ENCODE data around the gene TOGARAM2.

Gene TOGARAM2

GRCh38 chr2:28956415-28956826 lies 24.7 kb upstream of the TOGARAM2 start:
- H3K4me3 ChIP-seq (ENCODE audit: low read depth in 1 of 2, low read length in 2 of 2), result no peak overlapping the region

GRCh38 chr2:28956890-28957289 lies 24.2 kb upstream of the TOGARAM2 start:
- no peak overlapping the region for H3K9ac ChIP-seq (ENCODE audit: low read length)
- H3K27me3 ChIP-seq (ENCODE audit: control insufficient read depth in 1 of 2, insufficient read depth in 2 of 2, low read length in 2 of 2), result no peaks in the 10 kb centered on the region
- no peaks in the 10 kb centered on the region for H3K9me3 ChIP-seq (ENCODE audit: low read length)
- H3K27ac ChIP-seq (ENCODE audit: low read depth, low read length), result no peak overlapping the region
- H3K36me3 ChIP-seq (ENCODE audit: insufficient read depth, low read length), result no peaks in the 10 kb centered on the region
- H3K4me3 ChIP-seq (ENCODE audit: low read depth in 1 of 2, low read length in 2 of 2), result no peak overlapping the region
- H3K4me1 ChIP-seq (ENCODE audit: insufficient read depth, low read length), result peaks cover 3% of the 10 kb centered on the region

More at GRCh38 chr2:28956415-28956826, 24.7 kb upstream of the TOGARAM2 start:
- H3K27me3 ChIP-seq (ENCODE audit: control insufficient read depth in 1 of 2, insufficient read depth in 2 of 2, low read length in 2 of 2), result no peaks in the 10 kb centered on the region
- H3K9ac ChIP-seq (ENCODE audit: low read length), result no peak overlapping the region
- no peaks in the 10 kb centered on the region for H3K9me3 ChIP-seq (ENCODE audit: low read length)
- no peak overlapping the region for H3K27ac ChIP-seq (ENCODE audit: low read depth, low read length)
- no peaks in the 10 kb centered on the region for H3K36me3 ChIP-seq (ENCODE audit: insufficient read depth, low read length)
- H3K4me1 ChIP-seq (ENCODE audit: insufficient read depth, low read length), result peaks cover 3% of the 10 kb centered on the region

GRCh38 chr2:28958689-28959088 lies 22.4 kb upstream of the TOGARAM2 start:
- Histone ChIP-seq H3K9ac (ENCODE audit: low read length) (no peak overlapping the region), H3K4me3 (ENCODE audit: low read depth in 1 of 2, low read length in 2 of 2) (peak overlapping the region in 1 of 2 donors; percentile 39), H3K27me3 (ENCODE audit: control insufficient read depth in 1 of 2, insufficient read depth in 2 of 2, low read length in 2 of 2) (no peaks in the 10 kb centered on the region), H3K4me1 (ENCODE audit: insufficient read depth, low read length) (peaks cover 3% of the 10 kb centered on the region), H3K36me3 (ENCODE audit: insufficient read depth, low read length) (no peaks in the 10 kb centered on the region), H3K9me3 (ENCODE audit: low read length) (no peaks in the 10 kb centered on the region), H3K27ac (ENCODE audit: low read depth, low read length) (no peak overlapping the region)

- no peak overlapping the region for H3K9ac ChIP-seq (ENCODE audit: low read length)
- H3K4me3 ChIP-seq (ENCODE audit: low read depth in 1 of 2, low read length in 2 of 2), result no peak overlapping the region
- H3K36me3 ChIP-seq (ENCODE audit: insufficient read depth, low read length), result no peaks in the 10 kb centered on the region
- H3K27ac ChIP-seq (ENCODE audit: low read depth, low read length), result no peak overlapping the region
- no peaks in the 10 kb centered on the region for H3K9me3 ChIP-seq (ENCODE audit: low read length)
- H3K4me1 ChIP-seq (ENCODE audit: insufficient read depth, low read length), result peaks cover 3% of the 10 kb centered on the region
- no peaks in the 10 kb centered on the region for H3K27me3 ChIP-seq (ENCODE audit: control insufficient read depth in 1 of 2, insufficient read depth in 2 of 2, low read length in 2 of 2)
These were observed 20.7 kb upstream of the TOGARAM2 start for GRCh38 chr2:28960401-28960800.

GRCh38 chr2:28962505-28962904 lies 18.6 kb upstream of the TOGARAM2 start:
- H3K27me3 ChIP-seq (ENCODE audit: control insufficient read depth in 1 of 2, insufficient read depth in 2 of 2, low read length in 2 of 2), result no peaks in the 10 kb centered on the region
- no peak overlapping the region for H3K4me3 ChIP-seq (ENCODE audit: low read depth in 1 of 2, low read length in 2 of 2)
- peaks cover 3% of the 10 kb centered on the region for H3K4me1 ChIP-seq (ENCODE audit: insufficient read depth, low read length)
- no peaks in the 10 kb centered on the region for H3K9me3 ChIP-seq (ENCODE audit: low read length)
- no peaks in the 10 kb centered on the region for H3K36me3 ChIP-seq (ENCODE audit: insufficient read depth, low read length)
- no peak overlapping the region for H3K27ac ChIP-seq (ENCODE audit: low read depth, low read length)
- H3K9ac ChIP-seq (ENCODE audit: low read length), result no peak overlapping the region

- H3K9me3 ChIP-seq (ENCODE audit: low read length), result no peaks in the 10 kb centered on the region
- H3K27me3 ChIP-seq (ENCODE audit: control insufficient read depth in 1 of 2, insufficient read depth in 2 of 2, low read length in 2 of 2), result no peaks in the 10 kb centered on the region
- H3K4me3 ChIP-seq (ENCODE audit: low read depth in 1 of 2, low read length in 2 of 2), result no peak overlapping the region
- no peak overlapping the region for H3K27ac ChIP-seq (ENCODE audit: low read depth, low read length)
- H3K36me3 ChIP-seq (ENCODE audit: insufficient read depth, low read length), result no peaks in the 10 kb centered on the region
- H3K4me1 ChIP-seq (ENCODE audit: insufficient read depth, low read length), result no peaks in the 10 kb centered on the region
- no peak overlapping the region for H3K9ac ChIP-seq (ENCODE audit: low read length)
These were observed 10.5 kb upstream of the TOGARAM2 start for GRCh38 chr2:28970464-28971160.

- no peaks in the 10 kb centered on the region for H3K27me3 ChIP-seq (ENCODE audit: control insufficient read depth in 1 of 2, insufficient read depth in 2 of 2, low read length in 2 of 2)
- no peak overlapping the region for H3K9ac ChIP-seq (ENCODE audit: low read length)
- no peaks in the 10 kb centered on the region for H3K4me1 ChIP-seq (ENCODE audit: insufficient read depth, low read length)
- H3K9me3 ChIP-seq (ENCODE audit: low read length), result no peaks in the 10 kb centered on the region
- H3K36me3 ChIP-seq (ENCODE audit: insufficient read depth, low read length), result no peaks in the 10 kb centered on the region
- H3K27ac ChIP-seq (ENCODE audit: low read depth, low read length), result no peak overlapping the region
- no peak overlapping the region for H3K4me3 ChIP-seq (ENCODE audit: low read depth in 1 of 2, low read length in 2 of 2)
These were observed 8.2 kb upstream of the TOGARAM2 start for GRCh38 chr2:28972778-28973335.

- H3K27me3 ChIP-seq (ENCODE audit: control insufficient read depth in 1 of 2, insufficient read depth in 2 of 2, low read length in 2 of 2), result no peaks in the 10 kb centered on the region
- no peaks in the 10 kb centered on the region for H3K4me1 ChIP-seq (ENCODE audit: insufficient read depth, low read length)
- no peak overlapping the region for H3K4me3 ChIP-seq (ENCODE audit: low read depth in 1 of 2, low read length in 2 of 2)
- H3K9me3 ChIP-seq (ENCODE audit: low read length), result no peaks in the 10 kb centered on the region
- H3K36me3 ChIP-seq (ENCODE audit: insufficient read depth, low read length), result no peaks in the 10 kb centered on the region
- H3K9ac ChIP-seq (ENCODE audit: low read length), result no peak overlapping the region
- H3K27ac ChIP-seq (ENCODE audit: low read depth, low read length), result no peak overlapping the region
These were observed 6.8 kb upstream of the TOGARAM2 start for GRCh38 chr2:28974252-28974651.

GRCh38 chr2:28975671-28976070 lies 5.4 kb upstream of the TOGARAM2 start:
- no peaks in the 10 kb centered on the region for H3K9me3 ChIP-seq (ENCODE audit: low read length)
- H3K4me3 ChIP-seq (ENCODE audit: low read depth in 1 of 2, low read length in 2 of 2), result no peak overlapping the region

GRCh38 chr2:28976584-28976983 lies 4.5 kb upstream of the TOGARAM2 start:
- H3K4me3 ChIP-seq (ENCODE audit: low read depth in 1 of 2, low read length in 2 of 2), result no peak overlapping the region
- H3K9me3 ChIP-seq (ENCODE audit: low read length), result no peaks in the 10 kb centered on the region
- no peak overlapping the region for H3K27ac ChIP-seq (ENCODE audit: low read depth, low read length)
- H3K27me3 ChIP-seq (ENCODE audit: control insufficient read depth in 1 of 2, insufficient read depth in 2 of 2, low read length in 2 of 2), result no peaks in the 10 kb centered on the region
- H3K36me3 ChIP-seq (ENCODE audit: insufficient read depth, low read length), result no peaks in the 10 kb centered on the region
- peaks cover 20% of the 10 kb centered on the region for H3K4me1 ChIP-seq (ENCODE audit: insufficient read depth, low read length)
- no peak overlapping the region for H3K9ac ChIP-seq (ENCODE audit: low read length)

More at GRCh38 chr2:28975671-28976070, 5.4 kb upstream of the TOGARAM2 start:
- Histone ChIP-seq H3K36me3 (ENCODE audit: insufficient read depth, low read length) (no peaks in the 10 kb centered on the region), H3K27me3 (ENCODE audit: control insufficient read depth in 1 of 2, insufficient read depth in 2 of 2, low read length in 2 of 2) (no peaks in the 10 kb centered on the region), H3K27ac (ENCODE audit: low read depth, low read length) (no peak overlapping the region), H3K9ac (ENCODE audit: low read length) (no peak overlapping the region), H3K4me1 (ENCODE audit: insufficient read depth, low read length) (peaks cover 11% of the 10 kb centered on the region)

GRCh38 chr2:28977176-28977875 lies 3.8 kb upstream of the TOGARAM2 start:
- no peak overlapping the region for H3K27ac ChIP-seq (ENCODE audit: low read depth, low read length)
- H3K9me3 ChIP-seq (ENCODE audit: low read length), result no peaks in the 10 kb centered on the region
- H3K36me3 ChIP-seq (ENCODE audit: insufficient read depth, low read length), result no peaks in the 10 kb centered on the region
- H3K9ac ChIP-seq (ENCODE audit: low read length), result no peak overlapping the region
- H3K4me3 ChIP-seq (ENCODE audit: low read depth in 1 of 2, low read length in 2 of 2), result no peak overlapping the region
- no peaks in the 10 kb centered on the region for H3K27me3 ChIP-seq (ENCODE audit: control insufficient read depth in 1 of 2, insufficient read depth in 2 of 2, low read length in 2 of 2)
- peaks cover 28% of the 10 kb centered on the region for H3K4me1 ChIP-seq (ENCODE audit: insufficient read depth, low read length)

All from muscle layer of colon (tissue), 2 donors.